Neural cell (in vitro differentiated cells): Measurements from ENCODE around the gene TYSND1.

Source experiments
- CTCF ChIP-seq: fragments of 450-650 bp; IDR thresholded peaks from 2 replicates; pipeline ENCODE4 v1.5.1; 2014; ENCODE audit warnings: antibody characterized with exemption, mild to moderate bottlenecking, moderate library complexity; ENCODE audit not compliant: poor library complexity, severe bottlenecking
- EZH2 ChIP-seq: fragments of 200-600, 300-800 bp; shearing (Covaris generic), sonication (generic); IDR thresholded peaks from 2 replicates; pipeline ENCODE4 v1.6.1; 2014; ENCODE audit warnings: antibody characterized with exemption, low read length, borderline replicate concordance, mild to moderate bottlenecking; ENCODE audit not compliant: insufficient read depth, poor library complexity, severe bottlenecking
- POLR2AphosphoS5 ChIP-seq: IDR thresholded peaks from 2 replicates; pipeline ENCODE4 v1.6.1; 2012
- TAF1 ChIP-seq: IDR thresholded peaks from 2 replicates; pipeline ENCODE4 v1.6.1; 2012; ENCODE audit warnings: low read depth

- TF ChIP-seq CTCF (no peak), TAF1 (no peak), EZH2 (no peak), POLR2AphosphoS5 (no peak)
Measured at GRCh38 chr10:70098271-70098670, 48.2 kb downstream of the TYSND1 start.
